IPS DF 19.7 (cell line): ENCODE measurements around the gene SLC12A8.

Source experiments
- DNase-seq: peaks from one replicate; pipeline ENCODE4 v3.0.0-alpha.2; 2013; ENCODE audit warnings: low read depth, low spot score

The SLC12A8 gene

DNA sequence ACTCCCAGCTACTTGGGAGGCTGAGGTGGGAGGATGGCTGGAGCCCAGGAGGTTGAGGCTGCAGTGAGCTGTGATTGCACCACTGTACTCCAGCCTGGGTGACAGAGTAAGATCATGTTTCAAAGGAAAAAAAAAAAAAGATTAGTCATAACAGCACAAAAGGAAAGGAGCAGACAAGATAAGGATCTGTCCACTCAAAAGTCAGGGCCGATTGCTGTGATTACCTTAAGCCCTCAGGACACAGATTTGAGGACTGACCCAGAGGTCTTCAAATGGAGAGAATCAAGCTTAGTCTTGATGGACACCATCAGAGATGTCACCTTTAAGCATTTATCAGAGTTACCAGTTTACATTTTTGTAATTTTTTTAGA, 132.9 kb downstream of the SLC12A8 start:
- no peak for DNase-seq

DNA sequence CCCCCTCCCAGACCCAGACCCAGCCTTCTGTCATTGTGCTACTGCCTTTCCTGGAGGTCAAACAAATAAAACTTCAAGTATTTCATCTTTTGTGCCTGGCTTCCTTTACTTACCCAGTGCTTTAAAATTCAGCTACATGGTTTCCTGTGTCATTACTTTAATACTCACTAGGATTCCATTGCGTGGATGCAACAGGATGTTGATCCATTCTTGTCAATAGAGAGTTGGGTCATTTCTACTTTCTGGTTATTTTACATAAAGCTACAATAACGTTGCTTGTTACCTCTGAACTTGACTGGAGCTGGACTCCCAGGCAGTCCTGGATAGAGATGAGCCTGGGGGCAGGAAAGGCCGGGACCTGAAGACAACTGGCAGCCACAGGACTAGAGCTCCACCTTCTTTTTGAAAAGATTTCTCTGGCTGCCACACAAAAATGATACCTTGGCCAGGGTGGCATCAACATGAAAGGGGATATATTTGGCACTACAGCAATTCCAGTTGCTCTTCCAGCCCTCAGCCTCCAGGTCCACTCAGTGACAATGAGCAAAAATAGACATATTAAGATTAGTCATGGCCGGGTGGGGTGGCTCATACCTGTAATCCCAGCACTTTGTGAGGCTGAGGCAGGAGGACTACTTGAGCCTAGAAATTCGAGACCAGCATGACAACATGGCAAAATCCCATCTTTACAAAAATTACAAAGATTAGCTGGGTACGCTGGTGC, 133.4 kb downstream of the SLC12A8 start:
- DNase-seq = no peak

DNA sequence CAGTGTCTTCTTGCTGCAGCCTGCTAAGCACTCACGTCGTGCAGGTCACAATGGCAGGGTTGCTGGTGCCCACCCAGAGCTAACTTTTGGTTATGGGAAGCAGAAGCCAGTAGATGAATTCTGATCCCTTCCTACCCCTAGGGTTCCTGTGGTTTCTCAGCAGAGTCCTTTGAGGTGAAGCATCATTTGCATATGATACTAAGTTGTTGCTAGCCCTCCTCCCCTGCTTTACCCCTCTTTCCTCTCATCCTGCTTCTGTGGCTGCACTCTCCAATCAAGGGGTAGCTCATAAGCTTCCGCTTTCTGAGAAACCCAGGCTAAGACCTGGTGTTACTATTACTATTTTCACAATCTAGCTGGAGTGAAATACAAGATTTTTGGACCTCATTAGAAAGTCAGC, 134.7 kb downstream of the SLC12A8 start:
- DNase-seq = no peak

DNA sequence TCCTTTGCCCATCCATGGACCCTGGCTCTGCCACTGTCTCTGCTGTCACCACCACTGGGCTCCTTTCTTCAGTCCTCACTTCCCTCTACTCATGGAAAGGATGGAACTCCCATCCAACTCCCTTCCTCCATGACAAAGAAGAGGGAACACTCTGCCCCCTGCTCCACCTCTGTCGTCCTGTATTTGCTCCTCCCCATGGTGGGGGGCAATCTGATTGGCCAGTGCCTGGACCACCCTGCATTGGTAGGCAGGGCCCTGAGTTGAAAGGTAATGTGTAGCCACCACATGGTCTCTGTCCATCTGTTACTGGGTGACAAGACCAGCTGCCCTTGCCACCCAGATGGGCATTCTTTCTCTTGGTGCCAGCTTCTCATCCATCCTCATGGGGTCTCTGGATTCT, 136.1 kb downstream of the SLC12A8 start:
- no peak for DNase-seq

DNA sequence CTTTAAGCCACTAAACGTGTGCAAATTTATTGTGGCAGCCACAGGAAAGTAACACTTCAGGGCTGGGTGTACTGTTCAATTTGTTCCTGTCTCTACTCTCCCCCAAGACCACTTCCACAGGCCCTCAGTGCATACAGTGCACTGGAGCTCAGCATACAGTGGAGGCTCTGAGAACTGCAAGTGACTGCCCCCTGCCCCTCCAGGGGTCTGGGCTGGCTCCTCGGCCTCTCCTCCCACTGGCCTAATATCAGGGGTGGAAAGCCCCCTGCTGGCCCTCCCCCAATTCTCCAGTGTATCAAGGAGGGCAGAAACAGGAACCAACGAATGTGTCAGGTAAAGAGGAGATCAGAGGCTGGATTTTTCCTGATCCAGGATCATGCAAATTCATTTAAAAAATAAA, 136.8 kb downstream of the SLC12A8 start:
- no peak for DNase-seq

DNA sequence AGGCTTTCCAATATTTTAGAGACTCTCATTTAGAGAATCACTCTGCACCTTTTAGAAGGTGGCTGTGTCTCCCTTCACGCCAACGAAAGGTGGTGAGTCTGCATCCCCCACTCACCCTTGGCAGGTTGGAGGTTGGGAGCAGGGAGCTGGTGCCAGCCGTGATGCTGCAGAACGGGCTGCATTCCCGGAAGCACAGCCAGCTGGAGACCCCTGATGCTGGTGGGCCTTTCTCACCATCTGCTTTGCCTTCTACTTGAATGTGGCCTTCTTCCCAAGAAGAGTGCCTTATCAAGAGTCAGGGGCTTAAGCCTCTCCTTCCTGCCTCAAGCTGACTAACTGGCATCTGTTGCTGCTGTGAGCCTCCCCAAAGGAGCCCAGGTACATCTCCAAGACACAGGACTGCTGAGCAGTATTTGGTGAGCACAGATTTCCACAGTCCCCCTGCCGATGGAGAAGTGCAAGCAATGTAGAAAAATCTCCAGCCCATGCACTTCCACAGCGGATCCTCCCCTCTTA, 139.1 kb downstream of the SLC12A8 start:
- DNase-seq = no peak

DNA sequence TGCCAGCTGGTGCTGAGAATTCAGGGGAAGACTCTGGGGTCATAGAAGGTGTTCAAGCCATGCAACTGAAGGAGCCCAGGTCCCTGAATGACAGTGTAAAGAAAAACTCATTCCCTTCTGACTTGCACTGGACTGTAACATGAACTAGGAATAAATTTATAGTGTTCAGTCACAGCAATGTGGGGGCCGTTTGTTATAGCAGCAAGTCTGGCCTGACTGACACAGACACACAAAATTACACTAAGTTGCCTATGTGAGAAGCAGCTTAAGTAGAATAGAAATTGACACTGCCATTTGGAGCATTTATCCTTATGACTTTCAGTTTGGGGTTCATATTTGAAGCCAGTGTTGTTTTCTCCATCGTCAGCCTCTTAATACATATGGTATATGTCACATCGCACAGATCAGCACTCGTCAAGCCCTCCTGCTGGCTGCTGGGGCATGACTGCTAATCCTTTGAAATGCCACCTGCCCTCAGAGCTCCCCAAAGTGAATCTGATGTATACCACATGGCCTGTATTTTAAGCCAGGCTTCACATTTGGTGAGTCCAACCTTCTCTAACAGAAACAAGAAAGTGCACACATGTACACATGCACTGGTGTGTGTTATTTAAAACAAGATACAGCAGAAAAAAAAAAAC, 139.7 kb downstream of the SLC12A8 start:
- DNase-seq = no peak

DNA sequence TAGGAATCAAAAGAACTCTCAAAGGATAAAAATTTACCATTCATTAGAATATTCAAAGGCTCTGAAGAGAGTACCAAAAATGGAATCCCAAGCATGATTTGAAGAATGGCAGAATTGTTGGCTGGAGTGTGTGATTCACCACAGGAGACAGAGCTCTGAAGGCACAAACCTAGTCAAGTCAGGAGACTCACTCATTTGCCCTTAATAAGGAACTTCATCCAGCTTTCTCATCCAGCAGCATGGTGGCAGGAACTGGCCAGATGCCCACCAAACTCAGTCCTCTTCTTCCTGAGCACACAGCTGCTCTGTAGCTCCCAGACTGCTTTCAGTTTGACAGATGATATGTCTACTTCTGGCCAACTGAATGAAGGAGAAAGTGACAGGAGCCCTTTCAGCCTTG, 140.2 kb downstream of the SLC12A8 start:
- no peak for DNase-seq

DNA sequence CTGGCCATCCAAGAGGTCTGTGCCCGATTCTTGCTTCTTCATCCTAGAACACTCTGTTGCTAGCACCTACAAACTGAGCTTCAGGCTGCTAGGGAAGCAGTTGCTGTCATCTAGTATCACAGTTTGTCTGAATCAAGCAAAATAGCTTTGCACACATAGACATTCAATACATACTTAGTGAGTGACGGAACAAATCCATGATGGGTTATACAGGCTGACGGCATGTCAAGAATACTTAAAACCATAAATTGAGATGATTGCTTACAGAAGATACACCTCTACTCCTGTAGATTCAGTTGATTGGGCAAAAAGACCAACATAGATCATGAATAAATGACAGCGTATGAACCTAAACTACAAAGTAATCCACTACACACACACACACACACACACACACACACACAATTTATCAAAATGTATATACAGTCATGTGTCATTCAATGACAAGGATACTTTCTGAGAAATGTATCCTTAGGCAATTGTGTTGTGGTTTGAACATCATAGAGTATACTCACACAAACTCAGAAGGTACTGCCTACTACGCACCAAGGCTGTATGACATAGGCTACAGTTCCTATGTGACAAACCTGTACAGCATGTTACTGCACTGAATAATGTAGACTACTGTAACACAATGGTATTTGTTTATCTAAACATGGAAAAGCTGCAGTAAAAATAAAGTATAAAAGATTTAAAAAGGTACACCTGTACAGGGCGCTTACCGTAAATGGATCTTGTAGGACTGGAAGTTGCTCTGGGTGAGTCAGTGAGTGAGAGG, 142.4 kb downstream of the SLC12A8 start:
- DNase-seq = no peak

DNA sequence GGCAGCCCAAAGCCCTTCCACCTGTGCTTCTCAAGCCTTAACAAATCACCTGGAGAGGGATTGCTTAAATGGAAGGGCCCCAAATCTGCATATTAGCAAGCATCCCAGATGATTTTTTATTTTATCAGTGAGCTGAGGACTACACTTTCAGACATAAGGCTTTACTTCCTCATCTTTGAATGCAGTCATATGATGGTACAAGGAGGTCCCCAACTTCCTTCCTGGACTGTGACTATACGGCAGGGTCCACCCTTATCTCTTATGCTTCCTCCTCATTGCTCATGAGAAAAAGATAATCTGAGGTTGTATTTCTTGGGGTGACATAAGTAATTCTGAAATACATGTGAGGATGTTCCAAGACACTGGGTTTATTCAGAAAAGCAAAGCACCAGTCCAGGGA, 143.1 kb downstream of the SLC12A8 start:
- DNase-seq = no peak

DNA sequence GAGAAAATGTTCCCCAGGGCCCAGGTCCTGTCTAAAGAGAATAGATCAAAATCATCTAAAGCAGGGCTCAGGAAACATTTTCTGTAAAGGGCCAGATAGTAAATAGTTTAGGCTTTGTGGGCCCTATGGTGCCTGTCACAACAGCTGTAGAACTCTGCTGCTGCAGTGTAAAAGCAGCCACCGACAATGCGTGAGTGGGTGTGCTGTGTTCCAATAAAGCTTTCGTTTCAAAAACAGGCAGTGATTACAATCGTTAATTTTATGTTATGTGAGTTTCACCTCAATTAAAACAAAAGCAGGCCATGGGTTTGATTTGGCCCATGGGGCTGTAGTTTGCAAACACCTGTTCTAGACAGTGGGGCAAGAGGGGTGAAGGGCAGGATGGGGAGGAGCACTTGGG, 144.3 kb downstream of the SLC12A8 start:
- DNase-seq = no peak

DNA sequence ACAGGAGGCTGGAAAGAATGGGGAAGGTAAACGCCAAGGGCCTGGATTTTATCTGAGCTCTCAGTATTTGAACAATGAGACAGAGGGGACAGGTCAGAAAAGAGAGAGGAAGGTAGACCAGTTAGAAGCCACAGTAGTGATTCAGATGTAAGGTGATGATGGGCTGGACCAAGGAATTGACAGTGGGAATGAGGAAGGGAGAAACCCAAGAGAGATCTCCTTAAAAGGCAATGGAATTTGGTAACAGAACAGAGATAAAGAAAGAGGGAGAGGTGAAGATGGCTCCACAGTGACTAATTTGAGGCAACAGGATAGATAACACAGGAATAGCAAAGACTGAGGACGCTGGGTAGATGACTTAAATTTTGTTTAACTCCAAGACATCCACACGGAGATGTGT, 145.3 kb downstream of the SLC12A8 start:
- DNase-seq = peak; percentile 48

DNA sequence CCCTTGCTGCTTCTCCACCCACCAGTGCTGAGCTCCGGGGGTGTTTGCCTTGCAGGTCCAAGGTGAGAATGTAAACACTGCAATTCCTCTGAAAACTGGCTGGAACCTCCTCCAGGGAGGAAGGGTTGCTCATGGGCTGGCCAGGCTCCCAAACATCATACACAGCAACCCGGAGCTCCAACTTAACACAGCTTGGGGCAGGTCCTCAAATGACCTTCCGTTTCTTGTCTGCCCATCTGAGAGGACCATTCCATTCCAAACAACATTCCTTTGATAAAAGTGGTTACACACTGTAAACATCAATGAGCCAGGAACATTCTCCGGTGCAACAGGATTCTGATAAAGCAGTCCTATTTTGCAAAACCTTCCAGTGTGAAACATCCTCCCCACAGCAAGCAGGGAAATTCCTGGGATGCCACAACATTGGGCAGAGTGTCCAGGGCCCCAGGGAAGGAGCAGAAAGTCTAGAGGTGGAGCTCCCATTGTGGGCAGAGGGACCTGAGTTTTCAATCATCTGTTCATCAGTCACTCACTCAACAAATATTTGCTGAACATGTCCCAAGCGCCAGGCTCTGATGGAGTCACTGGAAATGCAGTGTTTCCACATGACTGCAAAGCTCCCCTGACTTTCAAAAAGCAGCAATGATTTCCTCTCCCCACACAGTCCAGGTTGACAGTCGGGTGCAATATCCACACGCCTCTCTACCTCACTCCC, 149.5 kb downstream of the SLC12A8 start:
- DNase-seq = no peak

DNA sequence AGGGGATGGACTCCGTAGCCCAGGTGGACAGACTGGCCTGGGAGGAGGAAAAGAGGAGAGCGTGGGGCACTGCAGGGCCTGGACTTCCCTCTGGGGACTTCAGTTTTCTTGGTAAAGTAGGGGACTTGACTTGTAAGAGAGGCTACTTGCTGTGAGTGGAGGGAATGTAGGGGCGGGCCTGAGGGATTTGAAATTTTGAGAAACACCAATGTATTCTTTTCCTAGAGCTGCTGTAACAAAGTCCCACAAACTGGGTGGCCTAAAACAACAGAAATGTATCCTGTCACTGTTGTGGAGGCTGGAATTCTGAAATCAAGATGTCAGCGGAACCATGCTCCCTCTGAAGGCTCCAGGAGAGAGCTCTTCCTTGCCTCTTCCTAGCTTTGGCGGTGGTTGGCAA, 150.9 kb downstream of the SLC12A8 start:
- DNase-seq = no peak

DNA sequence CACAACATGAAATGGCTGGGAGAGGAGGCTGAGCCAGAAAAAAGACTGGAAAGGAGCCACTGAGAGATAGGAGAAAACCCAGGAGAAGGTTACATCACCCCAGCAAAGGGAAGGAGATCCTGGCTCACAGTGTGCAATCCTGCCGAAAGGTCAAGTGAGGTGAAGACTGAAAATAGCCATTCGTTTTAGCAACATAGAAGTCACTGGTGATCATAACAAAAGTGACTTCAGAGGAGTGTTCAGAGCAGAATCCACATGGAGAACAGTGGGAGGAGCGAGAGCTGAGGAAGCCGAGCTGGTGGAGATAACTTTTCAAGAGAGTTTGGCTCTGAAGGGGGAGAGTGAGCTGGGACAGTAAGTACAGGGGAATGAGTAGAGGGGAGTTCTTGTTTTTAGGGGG, 151.4 kb downstream of the SLC12A8 start:
- DNase-seq = no peak

DNA sequence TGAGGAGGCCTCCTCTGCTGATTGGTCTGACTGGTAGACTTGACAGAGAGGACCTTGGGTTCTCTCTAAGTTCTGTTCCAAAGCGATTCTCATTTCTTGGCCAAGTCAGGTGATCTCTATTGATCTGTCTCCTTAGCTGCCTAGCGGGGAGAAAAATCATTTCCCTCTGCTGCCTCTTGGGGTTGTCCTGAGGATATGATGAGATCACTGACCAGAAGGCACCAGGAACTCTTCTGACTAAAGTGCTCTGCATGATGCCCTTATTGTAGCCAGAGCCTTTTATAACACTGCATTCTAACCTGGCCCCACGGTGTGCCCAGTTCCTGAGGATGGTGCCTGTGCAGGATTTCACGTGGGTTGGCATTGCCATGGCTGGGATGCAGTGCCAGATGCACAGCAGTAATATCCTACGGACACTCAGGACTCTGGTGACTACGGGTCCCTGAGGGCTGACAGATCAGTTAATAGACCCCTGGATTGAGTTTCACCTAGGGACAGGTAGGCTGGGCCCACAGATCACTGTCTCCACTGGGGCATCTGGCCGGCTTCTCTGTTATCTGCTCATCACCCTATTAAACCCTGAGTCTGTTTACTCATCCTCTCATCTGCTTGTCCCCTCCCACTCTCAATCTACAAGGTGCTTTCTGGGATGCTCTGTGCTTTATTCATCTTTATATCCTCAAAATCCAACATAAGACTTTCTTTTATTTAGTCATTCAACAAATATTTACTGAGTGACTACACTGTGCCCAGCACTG, 152.9 kb downstream of the SLC12A8 start:
- DNase-seq = no peak

DNA sequence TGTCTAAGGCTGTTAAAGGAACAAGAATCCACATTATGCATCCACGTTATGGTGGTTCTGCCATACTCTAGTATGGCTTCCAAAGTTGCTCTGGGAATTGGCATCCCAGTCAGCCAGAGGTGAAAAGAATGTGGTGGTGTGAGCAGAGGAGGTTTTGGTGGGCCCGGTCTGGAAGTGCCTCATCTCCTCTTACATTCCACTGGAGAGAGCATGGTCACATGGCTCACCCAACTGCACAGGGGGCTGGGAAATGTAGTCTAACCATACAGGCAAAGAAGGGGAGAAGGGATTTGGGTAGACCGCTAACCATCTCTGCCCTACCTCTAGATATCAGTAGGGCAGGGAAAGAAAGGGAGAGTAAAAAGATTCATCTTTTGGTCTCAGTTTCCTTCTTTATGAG, 153.6 kb downstream of the SLC12A8 start:
- no peak for DNase-seq

DNA sequence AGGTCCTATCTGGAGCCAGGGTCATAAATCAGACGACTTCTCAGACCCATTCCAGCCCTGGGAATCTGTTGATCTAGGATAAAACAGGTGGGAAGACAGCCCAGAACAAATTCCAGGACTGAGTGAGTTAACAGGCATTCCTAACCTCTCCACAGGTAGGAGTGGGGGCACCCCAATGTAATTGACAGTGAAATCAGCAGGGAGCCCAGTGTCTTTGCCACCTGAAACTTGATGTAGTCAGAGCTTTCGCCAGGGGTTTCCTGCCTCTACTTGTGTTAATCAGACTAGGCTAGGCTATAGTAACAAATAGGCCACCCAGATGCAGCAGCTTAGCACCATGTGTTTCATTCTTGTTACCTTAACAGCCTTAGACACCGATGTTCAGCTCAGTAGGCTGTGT, 154.0 kb downstream of the SLC12A8 start:
- DNase-seq = no peak

DNA sequence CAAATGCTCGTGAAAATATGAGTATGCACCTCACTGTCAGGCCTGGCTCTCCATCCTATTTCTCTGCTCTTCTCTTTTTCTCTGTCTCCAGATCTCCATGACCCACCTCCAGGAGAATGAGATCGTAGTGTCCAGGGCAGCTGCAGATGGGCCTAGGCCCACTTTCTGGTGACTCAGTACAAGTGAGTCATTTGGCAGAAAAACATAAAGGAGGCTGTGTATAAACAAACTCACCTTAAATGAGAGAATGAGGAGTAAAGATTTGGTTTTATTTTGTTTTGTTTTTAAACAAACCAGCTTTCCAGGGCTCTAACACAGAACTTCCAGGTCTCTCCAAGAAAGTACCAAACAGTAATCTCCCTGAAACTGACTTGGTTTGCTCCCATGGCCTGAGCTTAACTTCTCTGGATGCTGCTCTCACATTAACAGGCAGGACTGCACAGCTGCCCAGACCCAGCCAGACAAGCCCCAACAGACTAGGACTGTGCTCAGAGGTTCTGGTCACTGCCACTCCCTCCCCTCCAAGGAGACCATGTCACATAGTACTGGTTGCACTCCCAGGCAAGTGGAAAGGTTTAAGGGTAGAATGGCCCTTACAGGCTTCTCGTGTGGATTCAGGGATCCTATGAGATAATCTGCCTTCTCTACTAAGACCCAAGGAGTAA, 155.2 kb downstream of the SLC12A8 start:
- DNase-seq = no peak

DNA sequence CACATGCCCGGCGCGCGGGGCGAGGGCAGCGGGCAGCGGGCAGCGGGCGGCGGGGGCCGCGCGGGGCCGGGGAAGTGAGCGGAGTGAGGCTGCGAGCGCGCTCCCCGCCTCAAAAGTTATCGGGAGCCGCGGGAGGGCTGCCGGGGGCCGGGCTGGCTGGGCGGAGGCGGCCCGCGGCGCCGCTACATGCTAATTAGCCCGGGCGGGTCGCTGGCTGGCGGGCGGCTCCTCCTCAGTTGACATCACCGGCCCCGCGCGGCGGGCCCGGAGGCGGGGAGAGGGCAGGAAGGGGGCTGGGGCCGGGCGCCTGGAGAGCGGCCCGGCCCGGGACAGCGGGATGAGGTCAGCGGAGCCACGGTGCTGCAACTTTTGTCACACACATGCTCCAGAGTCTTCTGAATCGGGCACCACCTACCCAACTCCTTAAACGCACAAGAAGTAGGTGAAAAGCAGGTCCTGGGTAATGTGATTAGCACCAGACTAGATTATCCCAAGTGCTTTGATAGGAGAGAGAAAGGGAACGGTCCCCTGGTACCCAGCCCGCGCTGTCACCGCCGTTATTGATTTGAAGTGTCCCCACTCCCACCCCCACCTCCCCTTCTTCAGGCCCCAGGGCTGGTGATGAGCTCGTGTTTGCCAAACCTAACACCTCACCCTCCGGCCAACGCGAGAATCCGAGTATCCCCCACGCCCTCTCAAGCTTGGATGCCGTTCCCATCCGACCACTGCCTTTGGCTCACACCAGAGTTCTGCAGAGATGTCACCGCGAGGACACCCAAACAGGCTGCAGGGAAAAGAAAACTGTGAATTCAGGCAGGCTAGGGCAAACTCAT, 156.4 kb downstream of the SLC12A8 start, which contains the start of gene HEG1:
Gene HEG1, minus strand, starts transcription at position 85 of the 833 bp plus-strand sequence. CDS start 107 bp downstream, outside the sequence.
- DNase-seq = no peak
